Muscle of leg (tissue), 11 donors: ENCODE results near the gene DNAJC25. TPM values are rescaled to one million over a fixed set of nuclear protein-coding genes. Genes with fewer than 3 reads are reported as not detected.

Experiments
- DNase-seq: peaks from one replicate; pipeline ENCODE4 v3.0.0; 2013
- H3K27ac ChIP-seq: one replicate; pipeline ENCODE4 v1.5.1; 2013; ENCODE audit warnings: mild to moderate bottlenecking, low read length, control low read depth
- H3K27me3 ChIP-seq: one replicate; pipeline ENCODE4 v1.6.1; 2013; ENCODE audit warnings: low read length; ENCODE audit not compliant: control insufficient read depth, insufficient read depth
- H3K36me3 ChIP-seq: one replicate; pipeline ENCODE4 v1.6.1; 2013; ENCODE audit warnings: low read length; ENCODE audit not compliant: control insufficient read depth, insufficient read depth
- H3K4me1 ChIP-seq: one replicate; pipeline ENCODE4 v1.6.1; 2013; ENCODE audit warnings: low read length; ENCODE audit not compliant: control insufficient read depth, insufficient read depth
- H3K4me3 ChIP-seq: one replicate; pipeline ENCODE4 v1.5.1; 2013; ENCODE audit warnings: low read length, control low read depth
- H3K9me3 ChIP-seq: replicated peaks from 2 replicates; pipeline ENCODE4 v1.6.1; 2013; ENCODE audit warnings: low read depth, low read length; ENCODE audit not compliant: control insufficient read depth
- WGBS: methylation state at CpG from one replicate; pipeline ENCODE4 v1.1.5; 2013; ENCODE audit warnings: missing lambda C conversion rate; ENCODE audit not compliant: insufficient coverage; 5-methylcytosine and 5-hydroxymethylcytosine counted together
- polyA plus RNA-seq, 8 donors: library from polyadenylated mRNA; unstranded; fragments of 120-200 nt; gene quantifications; one replicate each; pipeline versions ENCODE4 v1.2.1 to v1.2.3, GENCODE V29; 2013; ENCODE audit warnings: inconsistent platforms in 1 of 8, low replicate concordance in 1 of 8; ENCODE audit not compliant: insufficient read length in 8 of 8, insufficient read depth in 1 of 8
- total RNA-seq: library from RNA; stranded (reverse); fragments of 120-200 nt; gene quantifications from one replicate; pipeline ENCODE4 v1.2.4, GENCODE V29; 2013

DNAJC25 gene
- total and polyA plus RNA-seq, 9 donors = 6.9 to 10.1 (median 8.4) TPM

DNA sequence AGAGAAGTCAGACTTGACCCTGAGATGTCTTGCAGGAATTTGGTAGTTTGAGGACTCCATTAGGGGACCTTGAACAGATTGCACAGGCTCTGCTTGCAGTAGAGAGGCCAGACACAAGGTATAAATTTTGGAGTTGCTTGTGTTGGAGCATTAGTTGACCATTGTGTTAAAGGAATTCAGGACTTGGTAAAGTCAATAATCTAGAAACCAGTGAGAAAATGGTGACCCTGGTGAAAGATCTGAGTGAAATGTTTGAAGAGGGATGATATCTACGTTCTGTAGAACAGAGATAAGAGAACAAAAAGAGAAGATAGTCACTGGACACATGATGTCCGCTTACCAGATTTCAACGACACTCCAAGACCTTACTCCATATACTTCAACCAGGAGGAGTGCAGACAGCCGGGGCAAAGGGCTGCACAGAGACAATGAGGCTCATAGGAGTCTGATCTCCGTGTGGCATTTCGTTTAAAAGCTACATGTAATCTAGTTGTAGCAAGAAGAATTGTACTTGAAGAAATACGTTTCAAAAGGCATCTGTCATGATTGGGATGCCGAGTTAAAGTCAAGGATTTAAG is 13.2 kb downstream of the DNAJC25 start:
- WGBS = 100% methylated on average over 2 of the region's 8 CpGs
- Histone ChIP-seq H3K4me1 (no peaks in the 10 kb centered on the region), H3K9me3 (no peaks in the 10 kb centered on the region), H3K36me3 (peaks cover 12% of the 10 kb centered on the region), H3K27me3 (no peaks in the 10 kb centered on the region), H3K27ac (no peak overlapping the region), H3K4me3 (no peak overlapping the region)
- no peak for DNase-seq

DNA sequence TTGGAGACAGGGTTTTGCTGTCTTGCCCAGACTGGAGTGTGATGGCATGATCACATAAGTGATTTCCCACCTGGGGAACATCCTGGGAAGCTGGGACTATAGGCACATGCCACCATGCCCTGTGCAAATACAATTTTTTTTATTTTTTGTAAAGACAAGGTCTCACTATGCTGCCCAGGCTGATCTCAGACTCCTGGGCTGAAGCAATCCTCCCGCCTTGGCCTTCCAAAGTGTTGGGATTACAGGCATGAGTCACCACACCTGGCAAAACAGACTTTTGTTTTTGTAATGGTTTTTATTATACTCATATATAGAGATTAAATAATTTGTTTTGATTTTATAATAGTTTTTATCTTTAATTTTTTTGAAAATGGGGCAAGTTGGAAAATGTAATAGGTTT is 14.7 kb downstream of the DNAJC25 start:
- WGBS = no CpG with 5 or more reads among the region's 1 CpG
- no peak for DNase-seq
- H3K4me1 ChIP-seq = no peaks in the 10 kb centered on the region
- H3K4me3 ChIP-seq = no peak overlapping the region
- H3K27me3 ChIP-seq = no peaks in the 10 kb centered on the region
- H3K9me3 ChIP-seq = no peaks in the 10 kb centered on the region
- H3K27ac ChIP-seq = no peak overlapping the region
- H3K36me3 ChIP-seq = peaks cover 13% of the 10 kb centered on the region

DNA sequence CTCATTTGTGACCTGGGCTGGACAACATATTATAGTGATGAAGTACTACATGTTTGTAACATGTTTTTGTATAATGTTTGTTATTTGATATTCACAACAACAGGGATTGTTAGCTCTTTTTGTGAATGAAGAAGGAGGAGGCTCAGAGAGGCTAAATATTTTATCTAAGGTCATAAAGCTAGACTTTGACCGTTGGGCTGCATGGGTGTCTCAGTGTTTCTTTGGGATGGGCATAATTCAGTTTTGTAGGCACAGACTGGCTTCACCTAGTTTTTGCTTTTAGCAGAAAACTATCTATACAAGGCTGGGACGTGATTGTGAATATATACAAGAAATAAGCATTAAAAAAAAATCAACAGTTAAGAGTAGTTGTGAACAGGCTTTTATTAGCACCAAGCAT is 15.3 kb downstream of the DNAJC25 start:
- no peak overlapping the region for H3K4me3 ChIP-seq
- no peak for DNase-seq
- H3K36me3 ChIP-seq = peaks cover 13% of the 10 kb centered on the region
- H3K27ac ChIP-seq = no peak overlapping the region
- no CpG with 5 or more reads among the region's 2 CpGs for WGBS
- no peaks in the 10 kb centered on the region for H3K27me3 ChIP-seq
- no peaks in the 10 kb centered on the region for H3K4me1 ChIP-seq
- no peaks in the 10 kb centered on the region for H3K9me3 ChIP-seq

GRCh38 chr9:111648066-111648465 is 16.9 kb downstream of the DNAJC25 start:
- Histone ChIP-seq H3K4me1 (no peaks in the 10 kb centered on the region), H3K9me3 (no peaks in the 10 kb centered on the region), H3K27me3 (no peaks in the 10 kb centered on the region), H3K4me3 (no peak overlapping the region), H3K27ac (no peak overlapping the region), H3K36me3 (peaks cover 9% of the 10 kb centered on the region)
- no peak for DNase-seq
- WGBS = 75% methylated on average over 2 of the region's 4 CpGs

GRCh38 chr9:111649016-111649415 is 17.9 kb downstream of the DNAJC25 start:
- H3K4me3 ChIP-seq = no peak overlapping the region
- 75% methylated on average over 1 of the region's 4 CpGs for WGBS
- no peaks in the 10 kb centered on the region for H3K27me3 ChIP-seq
- H3K4me1 ChIP-seq = no peaks in the 10 kb centered on the region
- DNase-seq = no peak
- H3K36me3 ChIP-seq = peaks cover 7% of the 10 kb centered on the region
- no peaks in the 10 kb centered on the region for H3K9me3 ChIP-seq
- no peak overlapping the region for H3K27ac ChIP-seq

- WGBS = no CpG with 5 or more reads among the region's 6 CpGs
These were observed 25.9 kb downstream of the DNAJC25 start for GRCh38 chr9:111657051-111657450.

DNA sequence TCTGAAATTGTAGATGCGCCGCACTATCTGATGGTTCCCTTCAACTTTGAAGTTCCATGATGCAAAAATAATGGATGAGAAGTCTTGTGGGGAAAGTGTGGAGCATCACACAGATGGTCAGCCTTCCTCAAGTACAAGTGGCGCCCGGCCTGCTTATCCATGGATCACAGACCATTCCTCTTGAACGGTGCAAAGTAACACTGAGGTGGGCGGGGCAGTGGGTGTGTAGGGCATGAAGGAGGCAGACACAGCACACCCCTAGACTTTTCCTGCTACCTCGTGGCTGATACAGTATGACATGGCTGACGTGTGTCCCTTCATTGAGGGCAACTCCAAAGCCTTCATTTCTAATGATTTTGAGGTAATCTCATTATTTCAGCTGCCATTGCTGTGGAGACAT is 27.8 kb downstream of the DNAJC25 start:
- Histone ChIP-seq H3K9me3 (no peaks in the 10 kb centered on the region), H3K27me3 (no peaks in the 10 kb centered on the region), H3K36me3 (peaks cover 1% of the 10 kb centered on the region), H3K4me1 (peaks cover 14% of the 10 kb centered on the region), H3K4me3 (no peak overlapping the region), H3K27ac (no peak overlapping the region)
- DNase-seq = no peak
- WGBS = 71% methylated on average over 5 of the region's 8 CpGs

More at GRCh38 chr9:111657051-111657450, 25.9 kb downstream of the DNAJC25 start:
- no peak overlapping the region for H3K27ac ChIP-seq
- no peak for DNase-seq
- no peaks in the 10 kb centered on the region for H3K36me3 ChIP-seq
- no peaks in the 10 kb centered on the region for H3K9me3 ChIP-seq
- no peaks in the 10 kb centered on the region for H3K27me3 ChIP-seq
- H3K4me1 ChIP-seq = peaks cover under 1% of the 10 kb centered on the region
- no peak overlapping the region for H3K4me3 ChIP-seq

DNA sequence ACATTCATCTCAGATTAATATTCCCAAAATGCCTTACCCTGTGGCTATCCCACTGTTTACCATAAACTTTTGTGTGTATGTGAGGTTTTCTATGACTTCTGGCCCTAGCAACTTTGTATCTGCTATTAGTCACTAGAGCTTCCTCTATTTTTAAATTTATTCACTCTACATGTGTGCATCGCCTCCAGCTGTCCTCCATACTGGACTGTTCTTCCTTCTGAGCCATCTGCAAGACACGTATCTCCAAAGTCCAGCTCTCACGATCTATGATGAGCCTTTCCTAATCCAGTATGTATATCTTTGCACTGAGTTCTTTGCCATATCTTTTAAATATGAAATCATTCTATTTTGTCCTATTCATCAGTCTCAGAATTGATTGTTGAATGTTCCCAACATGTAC is 28.6 kb downstream of the DNAJC25 start:
- Histone ChIP-seq H3K9me3 (no peaks in the 10 kb centered on the region), H3K27me3 (no peaks in the 10 kb centered on the region), H3K4me3 (no peak overlapping the region), H3K4me1 (peaks cover 14% of the 10 kb centered on the region), H3K36me3 (peaks cover 9% of the 10 kb centered on the region), H3K27ac (no peak overlapping the region)
- no peak for DNase-seq
- 78% methylated on average over 3 of the region's 3 CpGs for WGBS

- Histone ChIP-seq H3K9me3 (no peaks in the 10 kb centered on the region), H3K27ac (peak within 1 kb of the TSS; percentile 85), H3K4me1 (peaks cover 14% of the 10 kb centered on the region), H3K27me3 (no peaks in the 10 kb centered on the region), H3K4me3 (peak within 1 kb of the TSS; percentile 76), H3K36me3 (peaks cover 9% of the 10 kb centered on the region)
- peak; percentile 73 for DNase-seq
- under 1% methylated on average over 61 of the region's 61 CpGs for WGBS
These were observed 30.1 kb downstream of the DNAJC25 start, which contains the start of gene GNG10 for GRCh38 chr9:111661150-111661801. Gene GNG10, plus strand, starts transcription at chr9:111661605. Its CDS starts 30 bp downstream, at chr9:111661635.

DNA sequence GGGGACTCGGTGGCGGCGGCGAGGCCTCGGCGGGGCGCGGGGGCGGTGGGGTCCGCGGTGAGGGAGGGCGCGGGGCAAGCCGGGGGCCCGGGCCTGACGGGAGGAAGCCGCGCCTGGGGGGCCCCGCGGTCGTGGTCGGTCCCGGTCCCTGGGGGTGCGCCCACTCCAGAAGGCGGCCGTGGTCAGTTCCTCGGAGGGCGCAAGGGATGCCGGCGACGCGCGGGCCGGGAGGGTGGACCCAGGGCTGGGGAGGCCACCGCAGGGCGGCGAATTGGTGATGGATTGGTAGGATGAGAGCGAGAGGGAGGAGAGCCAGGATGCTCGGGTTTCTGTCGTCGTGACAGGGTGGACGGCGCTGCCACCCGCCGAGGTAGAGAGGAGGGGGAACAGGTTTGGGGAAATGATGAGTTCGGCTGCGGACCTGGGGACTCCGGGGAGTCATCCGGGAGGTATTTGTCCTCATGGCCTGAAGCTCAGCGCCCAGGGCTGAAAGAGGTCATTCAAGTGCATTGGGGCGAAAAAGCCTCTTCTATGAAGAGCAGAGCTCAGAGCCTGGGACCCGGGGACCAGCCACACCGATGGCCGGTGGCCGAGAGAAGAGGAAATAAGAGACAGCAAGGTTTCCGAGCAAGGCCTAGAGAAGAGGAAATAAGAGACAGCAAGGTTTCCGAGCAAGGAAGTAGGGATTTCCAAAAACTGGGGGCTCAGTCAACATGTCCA is 30.8 kb downstream of the DNAJC25 start:
- under 1% methylated on average over 57 of the region's 57 CpGs for WGBS
- DNase-seq = peak; percentile 57
- no peaks in the 10 kb centered on the region for H3K27me3 ChIP-seq
- peaks cover 14% of the 10 kb centered on the region for H3K36me3 ChIP-seq
- H3K4me3 ChIP-seq = peak overlapping the region; percentile 76
- peaks cover 14% of the 10 kb centered on the region for H3K4me1 ChIP-seq
- no peaks in the 10 kb centered on the region for H3K9me3 ChIP-seq
- H3K27ac ChIP-seq = peak overlapping the region; percentile 85
